ENCODE data around the gene FAAH.

FAAH gene

DNA sequence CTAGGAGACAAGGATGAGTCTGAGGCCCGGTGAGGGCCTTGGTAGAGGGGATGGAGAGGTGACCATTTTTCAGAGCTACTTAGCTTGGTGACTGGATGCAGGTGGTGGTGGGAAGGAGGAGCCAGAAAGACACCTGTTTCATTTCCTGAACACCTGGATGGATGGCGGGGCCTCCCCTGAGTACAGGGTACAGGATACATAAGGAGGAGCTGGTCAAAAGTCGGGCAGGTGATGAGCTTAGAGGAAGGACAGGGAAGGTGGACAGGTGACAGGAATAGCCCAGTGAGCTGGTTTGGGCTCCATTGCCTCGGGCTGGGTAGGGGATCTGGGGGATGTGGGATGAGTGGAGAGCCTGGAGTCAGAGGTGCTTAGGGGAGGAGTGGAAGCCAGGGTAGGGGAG, 6.3 kb downstream of the FAAH start:
- DNase-seq: no peak

DNA sequence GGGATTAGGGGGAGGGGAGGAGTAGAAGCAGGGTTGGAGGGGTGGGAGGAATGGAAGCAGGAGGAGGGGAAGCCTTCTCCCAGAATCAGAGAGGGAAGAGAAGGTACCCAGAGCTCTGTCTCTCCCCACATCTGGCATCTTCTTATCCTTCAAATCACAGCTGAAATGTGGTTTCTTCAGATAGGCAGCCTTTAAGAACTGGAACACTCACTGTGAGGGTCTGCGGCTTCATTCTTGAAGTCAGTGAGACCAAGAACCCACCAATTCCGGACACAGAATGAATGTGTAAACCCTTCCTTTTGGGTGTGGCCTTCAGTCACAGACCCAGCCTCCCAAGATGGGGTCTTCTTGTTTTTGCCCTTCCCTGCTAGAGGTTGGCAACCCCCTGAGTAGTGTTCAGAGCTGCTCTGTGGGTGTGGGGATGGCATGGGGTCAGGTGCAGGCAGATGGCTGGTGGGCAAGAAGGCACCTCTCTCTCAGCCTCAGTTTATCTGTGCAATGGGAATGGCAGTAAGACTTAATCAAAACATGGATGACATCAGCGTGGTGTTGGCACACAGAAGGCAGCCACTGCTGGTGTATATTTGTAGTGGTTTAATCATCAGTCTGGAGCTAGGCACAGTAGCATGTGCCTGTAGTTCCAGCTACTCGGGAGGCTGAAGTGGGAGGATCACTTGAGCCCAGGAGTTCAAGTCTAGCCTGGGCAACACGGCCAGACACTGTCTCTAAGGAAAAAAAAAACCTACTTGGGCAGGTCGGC, 7.2 kb downstream of the FAAH start:
- peak in 6 of 58 donors; percentile 12 to 56 (median 42) for DNase-seq

DNA sequence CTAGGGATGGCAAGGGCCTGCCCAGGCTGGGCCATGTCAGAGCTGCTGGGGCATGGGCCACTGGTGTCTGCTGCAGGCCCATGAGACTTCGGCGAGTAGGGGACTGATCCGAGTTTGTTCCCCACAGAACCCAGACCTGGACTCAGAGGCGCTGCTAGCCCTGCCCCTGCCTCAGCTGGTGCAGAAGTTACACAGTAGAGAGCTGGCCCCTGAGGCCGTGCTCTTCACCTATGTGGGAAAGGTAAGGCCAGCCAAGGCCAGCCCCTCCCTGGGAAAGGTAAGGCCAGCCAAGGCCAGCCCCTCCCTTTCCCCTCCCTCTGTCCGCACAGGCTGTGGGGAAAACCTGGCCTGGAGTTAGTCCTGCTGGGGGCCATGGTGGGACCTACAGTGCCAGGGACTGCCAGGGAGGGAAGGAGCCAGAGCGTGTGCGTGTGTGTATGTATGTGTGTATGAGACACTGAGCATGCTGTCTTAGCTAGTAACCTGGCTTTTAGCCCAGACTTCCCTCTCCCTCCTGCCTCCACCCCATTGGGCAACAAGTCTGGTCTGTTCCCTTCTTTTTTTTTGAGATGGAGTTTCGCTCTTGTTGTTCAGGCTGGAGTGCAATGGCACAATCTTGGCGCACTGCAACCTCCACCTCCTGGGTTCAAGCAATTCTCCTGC, 8.0 kb downstream of the FAAH start:
- DNase-seq: peak in 56 of 58 donors; percentile 26 to 94 (median 80)

DNA sequence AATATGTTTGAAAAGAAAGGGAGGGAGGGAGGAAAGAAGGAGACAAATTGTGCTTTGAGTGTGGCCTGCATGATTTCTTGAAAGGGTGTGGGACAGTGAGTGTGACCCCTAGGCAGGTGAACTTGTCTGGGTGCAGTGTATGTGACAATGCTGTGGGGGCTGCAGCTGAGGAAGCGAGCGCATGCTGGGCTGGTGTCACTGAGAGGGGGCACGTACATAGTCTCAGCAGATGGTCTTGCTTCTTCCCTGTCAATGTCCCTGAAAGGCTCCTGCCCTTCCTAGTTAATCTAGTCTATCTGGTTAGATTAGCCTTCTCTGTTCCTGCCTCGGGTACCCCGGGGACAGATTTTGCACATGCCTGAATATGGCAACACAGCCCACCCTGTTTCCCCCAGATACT, 9.8 kb downstream of the FAAH start:
- DNase-seq: no peak

DNA sequence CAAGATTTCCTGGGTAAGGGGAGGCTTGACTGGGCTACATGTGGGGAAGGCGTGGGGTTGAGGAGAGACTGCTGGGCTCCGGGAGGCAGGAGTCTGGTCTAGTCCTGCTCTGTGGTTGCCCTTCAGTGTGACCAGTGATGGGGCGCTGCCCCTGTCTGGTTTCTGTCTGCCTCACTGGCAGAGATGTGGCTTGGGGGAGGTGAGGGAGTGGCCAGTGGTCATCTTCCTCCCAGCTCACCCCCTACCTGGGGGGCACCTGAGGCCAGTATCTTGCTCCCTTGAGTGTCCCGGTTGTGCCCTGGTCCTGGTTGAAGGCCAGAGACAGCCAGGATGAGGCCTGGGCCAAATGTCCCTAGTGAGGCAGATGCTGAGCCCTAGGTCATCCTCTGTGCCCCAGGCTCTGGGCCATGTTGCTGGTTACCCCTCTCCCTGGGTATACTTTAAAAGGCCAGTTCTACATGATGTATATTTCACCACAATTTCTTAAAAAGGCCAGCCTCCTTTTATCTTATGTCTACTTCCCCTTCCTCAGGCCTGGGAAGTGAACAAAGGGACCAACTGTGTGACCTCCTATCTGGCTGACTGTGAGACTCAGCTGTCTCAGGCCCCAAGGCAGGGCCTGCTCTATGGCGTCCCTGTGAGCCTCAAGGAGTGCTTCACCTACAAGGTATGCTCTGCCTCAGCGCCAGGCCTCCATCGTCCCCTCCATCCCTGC, 10.5 kb downstream of the FAAH start:
- DNase-seq: no peak

DNA sequence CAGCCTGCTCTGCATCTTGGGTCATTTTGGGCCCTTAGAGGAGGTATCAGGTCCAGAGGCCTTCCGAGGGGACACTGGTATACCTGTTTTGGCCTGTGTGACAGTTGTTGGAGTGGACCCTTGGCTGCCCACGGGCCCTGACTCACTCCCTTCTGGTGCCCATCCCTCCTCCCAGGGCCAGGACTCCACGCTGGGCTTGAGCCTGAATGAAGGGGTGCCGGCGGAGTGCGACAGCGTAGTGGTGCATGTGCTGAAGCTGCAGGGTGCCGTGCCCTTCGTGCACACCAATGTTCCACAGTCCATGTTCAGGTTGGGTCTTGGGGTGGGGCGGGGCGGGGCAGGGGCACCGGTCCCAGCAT, 11.1 kb downstream of the FAAH start:
- DNase-seq: no peak

DNA sequence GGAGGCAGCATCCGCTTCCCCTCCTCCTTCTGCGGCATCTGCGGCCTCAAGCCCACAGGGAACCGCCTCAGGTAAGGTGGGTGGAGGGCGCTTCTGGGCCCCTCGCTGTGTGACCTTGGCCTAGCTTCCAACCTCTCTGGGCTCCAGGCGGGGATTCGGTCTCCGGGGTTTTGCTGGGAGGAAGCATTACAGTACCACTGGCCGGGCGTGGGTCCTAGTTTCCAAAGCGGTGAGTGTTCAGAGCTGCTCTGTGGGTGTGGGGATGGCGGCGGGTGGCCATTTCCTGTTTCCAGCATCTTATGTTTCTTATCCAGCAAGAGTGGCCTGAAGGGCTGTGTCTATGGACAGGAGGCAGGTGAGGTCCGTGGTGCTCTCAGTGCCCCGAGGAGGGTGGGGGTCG, 11.6 kb downstream of the FAAH start:
- no peak for DNase-seq

DNA sequence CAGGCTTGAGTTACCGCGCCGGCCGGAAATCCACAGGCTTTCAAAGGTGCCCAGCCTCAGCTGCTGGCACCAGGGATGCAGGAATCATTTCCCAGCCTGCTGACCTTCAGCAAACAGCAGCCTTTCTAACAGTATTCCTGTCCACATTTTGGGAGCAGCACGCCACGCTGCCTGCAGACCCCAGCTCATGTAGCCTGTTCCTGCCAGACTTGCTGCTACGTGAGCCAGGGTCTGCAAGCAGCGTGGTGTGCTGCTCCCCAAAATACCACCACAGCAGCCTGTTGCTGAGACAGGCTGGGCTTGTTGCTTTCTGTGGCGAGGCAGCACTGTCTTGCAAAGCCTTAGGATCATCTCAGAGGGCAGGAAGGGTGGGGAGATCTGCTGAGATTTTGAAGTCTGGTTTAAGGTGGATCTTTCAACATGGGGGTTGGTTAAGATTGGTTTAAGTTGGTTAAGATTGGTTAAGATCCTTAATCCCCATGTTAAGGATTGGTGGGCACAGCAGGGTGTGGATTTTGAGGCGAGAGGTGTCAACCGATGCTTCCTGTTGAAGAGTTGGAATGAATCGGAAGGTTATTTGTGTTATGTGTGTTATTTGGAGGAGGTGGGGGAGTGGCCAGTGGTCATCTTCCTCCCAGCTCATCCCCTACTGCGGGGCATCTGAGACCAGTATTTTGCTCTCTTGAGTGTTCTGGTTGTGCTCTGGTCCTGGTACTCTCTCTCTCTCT, 12.9 kb downstream of the FAAH start:
- no peak for DNase-seq

DNA sequence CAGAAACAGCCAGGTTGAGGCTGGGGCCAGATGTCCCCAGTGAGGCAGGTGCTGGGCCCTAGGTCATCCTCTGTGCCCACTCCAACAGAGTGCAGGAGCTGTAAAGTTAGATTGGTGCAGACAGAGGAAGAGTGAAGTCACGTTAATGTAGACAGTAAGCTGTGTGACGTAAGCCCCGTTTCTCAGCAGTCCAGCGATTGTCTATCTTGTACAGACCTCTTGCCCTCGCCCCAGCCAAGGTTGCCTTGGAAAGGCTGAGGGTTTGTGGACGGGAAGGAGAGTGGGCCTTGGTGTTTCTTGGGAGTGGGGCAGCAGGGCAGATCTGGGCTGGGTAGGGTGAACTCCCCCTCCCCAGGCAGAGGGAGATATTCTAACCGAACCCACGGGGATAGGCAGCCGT, 13.5 kb downstream of the FAAH start:
- DNase-seq: no peak

DNA sequence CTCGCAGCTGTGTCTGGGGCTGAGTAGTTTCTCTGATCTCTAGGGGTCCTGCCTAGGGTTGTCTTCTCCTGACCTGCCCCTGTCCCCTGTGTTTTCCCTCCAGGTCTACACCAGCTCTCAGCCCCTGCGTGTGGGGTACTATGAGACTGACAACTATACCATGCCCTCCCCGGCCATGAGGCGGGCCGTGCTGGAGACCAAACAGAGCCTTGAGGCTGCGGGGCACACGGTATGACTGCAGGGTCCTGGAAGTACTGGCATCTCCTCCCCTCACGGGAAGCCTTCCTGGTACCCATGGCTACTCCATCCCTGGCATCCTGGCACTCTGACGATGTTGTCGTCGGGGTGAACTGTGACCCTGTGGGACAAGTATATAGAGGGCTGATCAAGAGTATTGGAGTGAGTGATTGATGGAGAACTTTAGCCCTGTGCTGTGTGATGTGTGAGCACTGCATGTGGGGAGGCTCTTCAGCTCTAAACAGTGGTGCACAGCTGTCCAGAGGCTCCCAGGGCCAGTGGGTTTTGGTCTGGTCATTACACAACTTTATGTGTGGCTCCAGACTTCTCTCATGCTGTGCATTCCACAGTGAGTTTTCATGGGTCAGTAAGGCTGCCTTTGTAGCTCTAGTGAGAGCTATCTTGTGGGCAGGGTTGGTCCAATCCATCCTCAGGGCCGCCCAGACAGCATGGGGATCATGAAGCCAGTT, 14.4 kb downstream of the FAAH start:
- no peak for DNase-seq

DNA sequence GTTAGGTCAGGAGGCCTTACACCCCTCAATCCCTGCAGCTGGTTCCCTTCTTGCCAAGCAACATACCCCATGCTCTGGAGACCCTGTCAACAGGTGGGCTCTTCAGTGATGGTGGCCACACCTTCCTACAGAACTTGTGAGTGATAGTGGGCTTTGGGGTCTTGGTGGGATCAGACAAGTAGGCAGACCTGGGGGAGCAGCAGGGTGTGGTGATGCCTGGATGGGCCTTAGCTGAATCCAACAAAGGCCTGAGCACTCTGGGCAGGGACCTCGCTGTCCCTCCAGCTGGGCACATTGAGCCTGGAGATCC, 14.9 kb downstream of the FAAH start:
- no peak for DNase-seq

DNA sequence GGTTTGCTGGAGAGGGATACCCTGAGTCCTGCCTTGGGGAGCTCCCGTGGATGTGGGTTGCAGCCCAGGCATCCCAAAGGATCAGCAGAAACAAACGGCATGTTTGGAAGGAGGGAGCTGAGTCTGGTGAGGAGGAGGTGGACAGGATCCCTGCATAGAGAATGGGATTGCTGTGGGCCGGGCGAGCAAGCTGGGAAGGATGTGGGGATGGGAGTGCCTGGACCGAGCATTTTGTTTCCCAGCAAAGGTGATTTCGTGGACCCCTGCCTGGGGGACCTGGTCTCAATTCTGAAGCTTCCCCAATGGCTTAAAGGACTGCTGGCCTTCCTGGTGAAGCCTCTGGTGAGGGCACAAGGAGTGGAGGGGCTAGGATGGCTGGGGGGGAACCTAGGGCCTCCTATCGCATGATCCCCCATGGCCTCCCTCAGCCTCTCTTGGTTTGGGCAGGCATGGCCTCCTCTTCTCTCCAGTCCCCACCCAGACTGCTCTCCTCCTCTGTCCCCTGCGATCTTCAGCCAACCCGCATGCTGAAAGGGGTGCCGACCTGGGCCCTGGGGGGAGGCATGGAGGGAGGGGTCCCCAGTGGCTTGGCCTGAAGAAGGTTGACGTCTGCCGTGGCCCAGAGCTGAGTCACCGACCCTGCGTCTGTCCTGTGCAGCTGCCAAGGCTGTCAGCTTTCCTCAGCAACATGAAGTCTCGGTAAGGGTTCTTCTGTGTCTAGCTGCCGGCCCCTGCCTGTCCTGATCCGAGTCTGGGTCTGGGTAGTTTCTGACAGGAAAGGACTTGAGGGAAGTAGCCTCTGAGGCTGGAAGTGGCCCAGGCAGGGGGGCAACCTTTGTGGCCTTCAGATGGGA, 16.3 kb downstream of the FAAH start:
- no peak for DNase-seq

DNA sequence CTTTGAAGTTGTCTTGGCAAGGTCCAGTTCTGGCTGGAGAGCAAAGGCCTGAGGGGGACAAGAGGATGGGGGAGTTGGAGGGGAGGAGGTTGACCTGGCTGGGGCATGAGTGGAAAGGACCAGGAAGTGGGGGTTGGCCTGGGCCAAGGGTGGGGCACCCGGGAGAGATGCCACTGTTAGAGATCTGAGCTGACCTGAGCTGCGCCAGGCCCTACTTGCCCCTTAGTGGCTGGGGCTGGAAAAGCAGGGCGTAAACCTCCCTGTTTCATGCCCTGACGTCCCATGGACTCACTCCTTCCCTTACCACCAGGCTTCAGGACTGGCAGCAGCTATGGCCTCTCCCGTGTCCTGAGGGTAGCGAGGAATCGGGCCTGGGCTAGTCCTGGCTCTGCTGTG, 16.9 kb downstream of the FAAH start:
- no peak for DNase-seq

DNA sequence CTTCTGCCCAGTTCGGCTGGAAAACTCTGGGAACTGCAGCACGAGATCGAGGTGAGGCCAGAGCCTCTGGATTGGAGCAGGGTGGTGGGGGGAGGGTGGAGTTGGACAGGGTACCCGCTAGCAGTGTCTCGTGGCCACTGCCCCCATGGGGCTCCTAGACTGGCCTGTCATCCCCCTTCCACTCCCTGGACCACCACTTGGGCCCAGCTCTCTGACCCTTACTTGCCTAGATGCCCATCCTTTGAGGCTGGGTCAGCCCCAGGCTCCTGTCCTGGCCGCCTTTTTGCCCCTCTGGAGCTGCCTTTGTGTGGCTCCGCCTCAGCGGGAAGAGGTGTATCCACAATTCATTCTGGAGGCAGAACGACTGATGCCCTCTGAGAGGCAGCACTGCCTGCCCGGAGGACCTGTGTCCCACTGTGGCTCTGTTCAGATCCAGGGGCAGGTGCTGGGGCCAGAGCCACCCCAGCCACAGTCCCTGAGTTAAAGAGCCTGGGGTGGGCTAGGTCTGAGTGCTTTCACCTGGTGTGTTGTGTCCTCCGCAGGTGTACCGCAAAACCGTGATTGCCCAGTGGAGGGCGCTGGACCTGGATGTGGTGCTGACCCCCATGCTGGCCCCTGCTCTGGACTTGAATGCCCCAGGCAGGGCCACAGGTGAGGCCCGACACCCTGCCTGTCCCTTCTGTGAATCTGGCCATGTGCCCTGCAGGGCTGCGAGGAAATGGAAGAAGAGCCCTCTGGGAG, 17.7 kb downstream of the FAAH start:
- no peak for DNase-seq

DNA sequence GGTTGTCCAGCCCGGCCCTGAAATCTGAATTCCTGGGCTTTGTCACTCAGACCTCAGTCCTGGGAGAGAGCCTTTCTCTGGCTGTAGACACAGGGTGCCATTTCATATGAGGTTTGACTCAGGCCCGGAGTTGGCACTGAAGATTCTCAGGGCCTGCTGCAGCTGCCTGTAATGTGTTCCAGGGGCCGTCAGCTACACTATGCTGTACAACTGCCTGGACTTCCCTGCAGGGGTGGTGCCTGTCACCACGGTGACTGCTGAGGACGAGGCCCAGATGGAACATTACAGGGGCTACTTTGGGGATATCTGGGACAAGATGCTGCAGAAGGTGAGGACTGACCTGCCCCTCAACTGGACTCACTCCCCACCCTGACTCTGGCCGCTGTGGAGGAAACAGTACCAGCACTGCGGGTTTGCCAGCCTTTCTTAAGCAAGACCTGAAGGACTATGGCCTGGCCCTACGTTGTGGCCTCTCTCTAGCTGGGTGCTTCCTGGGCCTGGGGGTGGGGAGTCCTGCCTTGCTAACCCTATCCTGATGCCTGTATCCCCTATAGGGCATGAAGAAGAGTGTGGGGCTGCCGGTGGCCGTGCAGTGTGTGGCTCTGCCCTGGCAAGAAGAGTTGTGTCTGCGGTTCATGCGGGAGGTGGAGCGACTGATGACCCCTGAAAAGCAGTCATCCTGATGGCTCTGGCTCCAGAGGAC, 18.9 kb downstream of the FAAH start:
- DNase-seq: peak in 3 of 58 donors; percentile 14 to 35 (median 15)

DNA sequence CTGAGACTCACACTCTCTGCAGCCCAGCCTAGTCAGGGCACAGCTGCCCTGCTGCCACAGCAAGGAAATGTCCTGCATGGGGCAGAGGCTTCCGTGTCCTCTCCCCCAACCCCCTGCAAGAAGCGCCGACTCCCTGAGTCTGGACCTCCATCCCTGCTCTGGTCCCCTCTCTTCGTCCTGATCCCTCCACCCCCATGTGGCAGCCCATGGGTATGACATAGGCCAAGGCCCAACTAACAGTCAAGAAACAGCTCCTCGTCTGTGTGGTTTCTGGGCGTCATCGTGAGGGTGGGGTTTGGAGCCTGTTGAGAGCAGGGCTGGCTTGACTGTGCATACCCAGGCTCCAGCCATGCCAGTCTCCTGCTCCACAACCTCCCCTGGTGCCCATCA, 19.5 kb downstream of the FAAH start:
- DNase-seq: peak in 8 of 58 donors; percentile 5 to 33 (median 18)

DNA sequence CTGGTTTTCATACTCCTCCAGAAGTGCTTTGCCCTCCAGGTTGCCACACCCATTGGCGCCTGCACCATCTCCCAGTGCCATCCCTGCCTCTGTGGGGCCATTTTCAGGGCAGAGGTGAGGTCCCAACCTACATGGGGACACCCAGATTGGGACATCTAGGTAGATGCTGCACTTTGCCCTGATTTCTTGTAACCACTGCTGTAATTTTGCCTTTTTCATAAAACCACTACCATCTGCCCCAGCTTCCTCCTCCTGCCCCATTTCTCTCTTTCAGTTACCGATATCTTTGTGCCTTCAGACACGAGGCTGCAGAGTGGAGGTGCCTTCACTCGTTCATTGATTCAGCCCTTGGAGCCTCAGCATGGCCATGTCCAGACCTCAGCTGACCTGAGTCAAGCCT, 21.4 kb downstream of the FAAH start:
- no peak for DNase-seq

DNA sequence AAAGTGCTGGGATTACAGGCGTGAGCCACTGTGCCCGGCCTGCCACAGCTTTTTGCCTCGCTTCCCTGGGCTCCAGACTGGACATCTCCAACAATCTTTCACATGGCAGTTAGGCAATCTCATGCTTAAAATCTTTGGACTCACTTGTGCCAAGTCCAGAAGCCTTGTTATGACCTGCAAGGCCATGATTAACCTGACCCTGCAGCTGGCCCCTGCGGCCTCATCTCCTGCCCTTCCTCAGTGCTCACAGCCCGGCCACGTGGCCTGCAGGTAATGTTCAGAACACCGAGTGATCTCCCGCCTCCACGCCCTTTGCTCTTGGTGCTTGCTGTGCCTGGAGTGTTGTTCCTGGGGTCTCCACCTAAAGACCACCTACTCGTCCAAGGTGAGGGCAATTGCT, 24.9 kb downstream of the FAAH start:
- no peak for DNase-seq

DNA sequence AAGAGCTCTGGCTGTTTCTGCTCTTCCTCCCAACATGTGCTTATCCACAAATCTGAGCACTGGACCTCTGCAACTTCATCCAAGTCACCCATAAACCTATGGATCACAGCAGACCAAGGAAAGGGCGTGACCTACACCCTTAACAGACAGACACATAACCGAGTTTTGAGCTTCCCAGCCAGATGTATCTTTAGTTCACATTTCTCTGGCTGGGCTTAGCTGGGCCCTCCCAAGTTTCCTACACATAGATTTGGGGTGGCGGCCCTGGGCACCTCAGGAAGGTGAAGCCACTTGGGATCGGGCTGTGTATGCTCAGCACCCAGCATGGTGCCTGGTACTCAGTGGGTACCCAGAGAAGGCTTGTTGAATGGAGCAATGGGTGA, 26.4 kb downstream of the FAAH start:
- DNase-seq: no peak

Measured in anterior cingulate cortex (tissue), 58 donors.